ENCODE results near the gene PSMA8. TPM values are rescaled to one million over a fixed set of nuclear protein-coding genes. Genes with fewer than 3 reads are reported as not detected.

PSMA8 gene
- not detected for total RNA-seq

- peak within 1 kb of the TSS in 1 of 4 donors; percentile 22 for H3K4me3 ChIP-seq
- H3K4me1 ChIP-seq, result no peaks in the 10 kb centered on the region
- no peaks in the 10 kb centered on the region for H3K36me3 ChIP-seq
- no peaks in the 10 kb centered on the region for H3K27me3 ChIP-seq
- no peak within 1 kb of the TSS for H3K27ac ChIP-seq
- H3K9me3 ChIP-seq, result no peaks in the 10 kb centered on the region
- no peak for TF ChIP-seq CTCF (IDR thresholded peaks at IDR 0.05)
- no peak for TF ChIP-seq POLR2A (IDR thresholded peaks at IDR 0.05)
- no peak for DNase-seq
- 63 to 76% methylated on average over 28 to 31 of the region's 31 CpGs for WGBS, 2 donors
- intact Hi-C loops (cut with DNase I), result no loop called here
Observed at GRCh38 chr18:26133652-26134051, at the start of gene PSMA8. Gene PSMA8 (plus strand): TSS chr18:26133869. CDS start chr18:26133966, 97 bp downstream.

DNA sequence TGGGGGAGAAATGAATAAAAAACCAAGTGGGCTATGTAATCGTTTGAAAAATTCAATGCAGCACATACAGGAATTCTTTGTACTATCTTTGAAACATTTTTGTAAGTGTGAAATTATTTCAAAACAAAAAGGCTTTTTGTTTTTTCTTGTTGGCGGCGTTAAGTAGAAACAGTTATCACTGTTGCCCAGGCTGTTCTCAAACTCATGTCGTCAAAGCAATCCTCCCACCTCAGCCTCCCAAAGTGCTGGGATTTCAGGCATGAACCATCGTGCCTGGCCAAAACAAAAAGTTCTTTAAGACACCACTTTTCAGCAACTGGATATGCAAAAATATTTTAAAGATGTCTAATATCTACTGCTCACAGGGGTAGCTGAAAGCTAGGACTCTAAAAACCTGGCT lies 48.6 kb upstream of the PSMA8 start:
- DNase-seq, result no peak
- no peak overlapping the region for H3K4me3 ChIP-seq
- peaks cover 0 to 64% (median 0%) of the 10 kb centered on the region in 3 donors for H3K36me3 ChIP-seq
- intact Hi-C loops (cut with DNase I), result no loop called here
- 89 to 90% methylated on average over 5 of the region's 5 CpGs for WGBS, 2 donors
- H3K9me3 ChIP-seq, result no peaks in the 10 kb centered on the region
- peaks cover 4 to 29% (median 12%) of the 10 kb centered on the region in 3 donors for H3K4me1 ChIP-seq
- no peak overlapping the region for H3K27ac ChIP-seq
- H3K27me3 ChIP-seq, result no peaks in the 10 kb centered on the region
- no peak for TF ChIP-seq POLR2A (IDR thresholded peaks at IDR 0.05)
- TF ChIP-seq CTCF (IDR thresholded peaks at IDR 0.05), result no peak

DNA sequence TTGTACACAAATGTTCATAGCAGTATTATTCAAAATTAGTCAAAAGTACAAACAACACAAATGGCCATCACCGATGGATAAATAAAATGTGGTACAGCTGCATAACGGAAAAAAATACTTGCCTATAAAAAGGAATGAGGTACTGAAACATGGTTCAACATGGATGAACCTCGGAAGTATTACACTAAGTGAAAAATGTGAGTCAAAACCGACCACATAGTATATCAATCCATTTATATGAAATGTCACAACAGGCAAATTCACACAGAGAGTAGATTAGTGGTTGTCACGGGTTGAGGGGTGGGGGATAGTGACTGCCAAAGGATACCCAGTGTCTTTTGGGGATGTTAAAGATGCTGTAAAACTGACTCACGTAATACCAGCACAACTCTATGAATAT lies 46.7 kb upstream of the PSMA8 start:
- Histone ChIP-seq H3K36me3 (peaks cover 0 to 50% (median 0%) of the 10 kb centered on the region in 3 donors), H3K4me3 (no peak overlapping the region), H3K27me3 (no peaks in the 10 kb centered on the region), H3K9me3 (no peaks in the 10 kb centered on the region), H3K4me1 (peaks cover 4 to 38% (median 12%) of the 10 kb centered on the region in 3 donors), H3K27ac (no peak overlapping the region)
- WGBS, 2 donors, result 86 to 95% methylated on average over 6 of the region's 6 CpGs
- DNase-seq, result no peak
- TF ChIP-seq CTCF (IDR thresholded peaks at IDR 0.05) (no peak), POLR2A (IDR thresholded peaks at IDR 0.05) (no peak)
- intact Hi-C loops (cut with DNase I), result no loop called here

GRCh38 chr18:26088487-26088886 lies 45.2 kb upstream of the PSMA8 start:
- peaks cover 0 to 37% (median 0%) of the 10 kb centered on the region in 3 donors for H3K36me3 ChIP-seq
- TF ChIP-seq POLR2A (IDR thresholded peaks at IDR 0.05) (no peak), CTCF (IDR thresholded peaks at IDR 0.05) (no peak)
- no peaks in the 10 kb centered on the region for H3K9me3 ChIP-seq
- no peaks in the 10 kb centered on the region for H3K27me3 ChIP-seq
- DNase-seq, result no peak
- H3K4me3 ChIP-seq, result peak overlapping the region; percentile 56 to 93 (median 85)
- WGBS, 2 donors, result 23 to 26% methylated on average over 3 of the region's 3 CpGs
- intact Hi-C loops (cut with DNase I), result no loop called here
- peak overlapping the region in 2 of 4 donors; percentile 97 to 99 for H3K27ac ChIP-seq
- peaks cover 4 to 43% (median 12%) of the 10 kb centered on the region in 3 donors for H3K4me1 ChIP-seq

- H3K4me1 ChIP-seq, result peaks cover 4 to 43% (median 12%) of the 10 kb centered on the region in 3 donors
- H3K9me3 ChIP-seq, result no peaks in the 10 kb centered on the region
- peaks cover 0 to 27% (median 0%) of the 10 kb centered on the region in 3 donors for H3K36me3 ChIP-seq
- no peaks in the 10 kb centered on the region for H3K27me3 ChIP-seq
- no peak for DNase-seq
- no peak for TF ChIP-seq POLR2A (IDR thresholded peaks at IDR 0.05)
- no peak for TF ChIP-seq CTCF (IDR thresholded peaks at IDR 0.05)
- intact Hi-C loops (cut with DNase I), result no loop called here
- peak overlapping the region; percentile 90 to 99 (median 98) for H3K27ac ChIP-seq
- WGBS, 2 donors, result 0 to 1% methylated on average over 17 to 21 of the region's 35 CpGs
- H3K4me3 ChIP-seq, result peak overlapping the region; percentile 56 to 93 (median 85)
Observed at GRCh38 chr18:26089293-26090129, 44.2 kb upstream of the PSMA8 start.

Measured in esophagus squamous epithelium (tissue), 5 donors.